Loucy (cell line): ENCODE measurements around the gene COA7.

Experiments
- H2AFZ ChIP-seq: fragments of 200-600 bp; sonication (generic); 2 replicates; pipeline ENCODE4 v1.6.0; 2016; ENCODE audit warnings: antibody characterized with exemption, mild to moderate bottlenecking, low read length, moderate library complexity
- H3F3A ChIP-seq: fragments of 200-600 bp; 2 replicates; pipeline ENCODE4 v1.6.0; 2016; ENCODE audit warnings: antibody characterized with exemption, low read depth, mild to moderate bottlenecking
- H3K27me3 ChIP-seq: fragments of 200-600 bp; sonication (generic); 2 replicates; pipeline ENCODE4 v1.6.1; 2014; ENCODE audit warnings: low read length, mild to moderate bottlenecking; ENCODE audit not compliant: insufficient read depth, poor library complexity, severe bottlenecking
- H3K36me3 ChIP-seq: fragments of 200-600 bp; sonication (generic); 2 replicates; pipeline ENCODE4 v1.6.1; 2016; ENCODE audit warnings: low read length; ENCODE audit not compliant: insufficient read depth
- H3K4me1 ChIP-seq: fragments of 200-600 bp; sonication (generic); 2 replicates; pipeline ENCODE4 v1.5.1; 2014; ENCODE audit warnings: low read length, mild to moderate bottlenecking; ENCODE audit not compliant: insufficient read depth, poor library complexity, severe bottlenecking
- H3K4me2 ChIP-seq: fragments of 200-600 bp; sonication (generic); 2 replicates; pipeline ENCODE4 v1.6.0; 2014; ENCODE audit warnings: antibody characterized with exemption, low read length, low read depth, mild to moderate bottlenecking; ENCODE audit not compliant: poor library complexity, severe bottlenecking
- H3K4me3 ChIP-seq: fragments of 200-600 bp; sonication (generic); 2 replicates; pipeline ENCODE4 v1.5.1; 2014; ENCODE audit warnings: low read length, mild to moderate bottlenecking, mixed read lengths; ENCODE audit not compliant: poor library complexity, severe bottlenecking
- H3K79me2 ChIP-seq: fragments of 200-600 bp; sonication (generic); 2 replicates; pipeline ENCODE4 v1.6.1; 2014; ENCODE audit warnings: low read length; ENCODE audit not compliant: insufficient read depth
- H3K9ac ChIP-seq: fragments of 200-600 bp; sonication (generic); 2 replicates; pipeline ENCODE4 v1.6.0; 2014; ENCODE audit warnings: mild to moderate bottlenecking, low read depth, low read length, moderate library complexity; ENCODE audit not compliant: poor library complexity, severe bottlenecking
- H3K9me2 ChIP-seq: fragments of 200-600 bp; sonication (generic); replicated peaks from 2 replicates; pipeline ENCODE4 v1.6.1; 2016; ENCODE audit warnings: low read depth, low read length, mixed read lengths
- H3K9me3 ChIP-seq: fragments of 200-600 bp; sonication (generic); 2 replicates; pipeline ENCODE4 v1.6.1; 2014; ENCODE audit warnings: mild to moderate bottlenecking, antibody characterized with exemption, low read length, low read depth; ENCODE audit not compliant: insufficient read depth
- H4K20me1 ChIP-seq: fragments of 200-600 bp; sonication (generic); 2 replicates; pipeline ENCODE4 v1.6.0; 2014; ENCODE audit warnings: antibody characterized with exemption, low read length, mild to moderate bottlenecking; ENCODE audit not compliant: insufficient read depth, poor library complexity, severe bottlenecking
- EZH2phosphoT487 ChIP-seq: fragments of 200-600 bp; IDR thresholded peaks from 2 replicates; pipeline ENCODE4 v1.6.1; 2018; ENCODE audit warnings: antibody characterized with exemption, mild to moderate bottlenecking, moderate library complexity, borderline replicate concordance
- TF ChIP-seq, protein P1 (sequence below): fragments of 200-600 bp; sonication (generic); conservative IDR thresholded peaks from 2 replicates; pipeline ENCODE4 v1.5.1; 2014; ENCODE audit warnings: mild to moderate bottlenecking, antibody characterized with exemption, low read length

COA7 gene

DNA sequence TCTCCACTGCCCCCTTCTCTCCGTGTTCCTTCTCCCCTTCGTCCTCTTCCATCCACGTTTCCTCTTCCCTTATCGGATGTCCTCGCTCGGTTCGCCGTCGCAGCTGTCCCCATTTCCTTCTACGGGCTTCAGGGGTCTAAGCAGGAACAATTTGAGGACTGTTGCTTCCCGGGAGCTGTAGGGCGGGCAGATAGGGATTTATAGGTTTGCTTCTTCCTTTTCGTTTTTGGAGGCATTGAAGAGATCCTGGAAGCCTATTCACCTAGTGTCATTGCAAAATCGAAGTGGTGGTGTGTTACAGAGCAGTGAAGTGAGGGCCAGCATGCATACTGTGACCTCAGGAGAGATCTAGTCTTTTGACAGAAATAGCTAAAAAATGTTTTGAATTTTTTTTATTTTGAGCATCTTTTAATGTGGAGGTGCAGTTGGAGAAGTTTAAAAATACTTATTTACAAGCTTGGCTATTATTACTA is 29.0 kb upstream of the COA7 start:
- Histone ChIP-seq H3K9me3 (no peaks in the 10 kb centered on the region), H3K4me1 (peaks cover 31% of the 10 kb centered on the region), H3F3A (no peaks in the 10 kb centered on the region), H2AFZ (no peak overlapping the region; the same call in 1 of the 2 replicates), H3K79me2 (peaks cover 45% of the 10 kb centered on the region), H3K9me2 (no peaks in the 10 kb centered on the region), H3K9ac (peak overlapping the region; percentile 73), H3K4me2 (peak overlapping the region; percentile 89), H3K36me3 (no peaks in the 10 kb centered on the region), H4K20me1 (peaks cover 21% of the 10 kb centered on the region), H3K27me3 (no peaks in the 10 kb centered on the region), H3K4me3 (peak overlapping the region; percentile 73)
- TF ChIP-seq, protein P1, sequence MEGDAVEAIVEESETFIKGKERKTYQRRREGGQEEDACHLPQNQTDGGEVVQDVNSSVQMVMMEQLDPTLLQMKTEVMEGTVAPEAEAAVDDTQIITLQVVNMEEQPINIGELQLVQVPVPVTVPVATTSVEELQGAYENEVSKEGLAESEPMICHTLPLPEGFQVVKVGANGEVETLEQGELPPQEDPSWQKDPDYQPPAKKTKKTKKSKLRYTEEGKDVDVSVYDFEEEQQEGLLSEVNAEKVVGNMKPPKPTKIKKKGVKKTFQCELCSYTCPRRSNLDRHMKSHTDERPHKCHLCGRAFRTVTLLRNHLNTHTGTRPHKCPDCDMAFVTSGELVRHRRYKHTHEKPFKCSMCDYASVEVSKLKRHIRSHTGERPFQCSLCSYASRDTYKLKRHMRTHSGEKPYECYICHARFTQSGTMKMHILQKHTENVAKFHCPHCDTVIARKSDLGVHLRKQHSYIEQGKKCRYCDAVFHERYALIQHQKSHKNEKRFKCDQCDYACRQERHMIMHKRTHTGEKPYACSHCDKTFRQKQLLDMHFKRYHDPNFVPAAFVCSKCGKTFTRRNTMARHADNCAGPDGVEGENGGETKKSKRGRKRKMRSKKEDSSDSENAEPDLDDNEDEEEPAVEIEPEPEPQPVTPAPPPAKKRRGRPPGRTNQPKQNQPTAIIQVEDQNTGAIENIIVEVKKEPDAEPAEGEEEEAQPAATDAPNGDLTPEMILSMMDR: no peak
- no peak for TF ChIP-seq EZH2phosphoT487

DNA sequence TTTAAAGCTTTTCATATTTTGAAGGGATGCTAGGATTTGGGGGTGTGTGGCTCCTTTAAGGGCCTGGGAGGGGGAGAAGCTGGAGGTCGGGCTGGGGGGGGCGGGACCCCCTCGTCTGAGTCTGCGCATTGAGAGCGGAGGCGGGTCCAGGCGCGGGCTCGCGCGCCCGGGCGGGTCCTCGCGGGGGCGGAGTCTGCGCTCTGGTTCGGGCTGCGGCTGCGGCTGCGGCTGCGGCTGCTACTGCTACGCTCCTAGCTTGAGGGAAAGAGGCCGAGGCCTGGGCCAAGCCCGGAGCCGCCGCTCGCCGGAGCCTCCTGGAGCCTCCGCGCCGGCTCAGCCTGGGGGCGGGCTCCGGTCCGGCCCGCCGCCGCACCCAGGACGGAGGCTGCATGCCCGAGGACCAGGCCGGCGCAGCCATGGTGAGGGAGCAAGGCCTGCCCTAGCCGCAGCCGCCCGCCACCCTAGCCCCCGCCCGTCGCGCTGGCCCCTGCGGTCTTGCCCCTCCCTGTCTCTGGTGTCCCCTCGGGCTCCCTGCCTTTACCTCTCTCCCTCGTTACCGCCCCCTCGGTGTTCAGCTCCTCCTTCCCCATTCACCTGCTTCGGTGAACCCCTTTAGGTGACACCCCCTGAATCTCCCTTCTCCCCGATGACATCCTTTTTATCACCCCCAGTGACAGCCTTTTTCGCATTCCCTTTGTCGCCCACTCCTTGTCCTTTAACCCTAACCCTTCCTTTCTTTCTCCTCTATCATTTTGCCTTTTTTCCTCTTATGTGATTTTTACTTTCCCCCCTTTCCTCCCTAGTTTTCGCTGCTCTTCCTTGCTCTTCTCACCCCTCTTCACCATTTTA is 28.3 kb upstream of the COA7 start, which contains the start of gene ZYG11B:
ZYG11B (plus strand) TSS at position 189 of the 849 bp plus-strand sequence; CDS start at position 390, 201 bp downstream.
- H3K4me1 ChIP-seq: peaks cover 31% of the 10 kb centered on the region
- H3K79me2 ChIP-seq: peaks cover 45% of the 10 kb centered on the region
- no peaks in the 10 kb centered on the region for H3K9me2 ChIP-seq
- no peaks in the 10 kb centered on the region for H3F3A ChIP-seq
- peaks cover 21% of the 10 kb centered on the region for H4K20me1 ChIP-seq
- H3K9me3 ChIP-seq: no peaks in the 10 kb centered on the region
- no peaks in the 10 kb centered on the region for H3K36me3 ChIP-seq
- no peaks in the 10 kb centered on the region for H3K27me3 ChIP-seq
- peak within 1 kb of the TSS; percentile 73 for H3K9ac ChIP-seq
- H3K4me2 ChIP-seq: peak within 1 kb of the TSS; percentile 89
- peak within 1 kb of the TSS; percentile 97 for H2AFZ ChIP-seq
- TF ChIP-seq, protein P1: no peak
- no peak for TF ChIP-seq EZH2phosphoT487
- peak within 1 kb of the TSS; percentile 73 for H3K4me3 ChIP-seq

DNA sequence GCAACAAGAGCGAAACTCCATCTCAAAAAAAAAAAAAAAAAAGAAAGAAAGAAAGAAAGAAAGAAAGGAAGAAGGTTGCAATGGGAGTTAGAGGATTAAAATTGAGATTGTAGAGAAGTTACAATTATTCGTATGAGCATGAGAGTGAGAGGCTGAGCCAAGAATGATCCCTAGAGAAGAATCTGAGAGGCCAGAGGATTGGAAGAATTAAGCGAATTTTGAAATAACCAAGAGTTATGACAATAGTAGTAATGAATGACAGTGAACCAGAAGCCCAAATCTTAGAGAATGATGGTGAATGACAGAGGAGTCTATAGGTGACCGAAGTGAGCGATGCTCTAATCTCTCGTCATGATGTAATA is 27.7 kb upstream of the COA7 start:
- Histone ChIP-seq H3K9me3 (no peaks in the 10 kb centered on the region), H3K79me2 (peaks cover 41% of the 10 kb centered on the region), H4K20me1 (peaks cover 21% of the 10 kb centered on the region), H3K27me3 (no peaks in the 10 kb centered on the region), H3K36me3 (no peaks in the 10 kb centered on the region), H3K4me3 (peak overlapping the region; percentile 73), H2AFZ (peak overlapping the region; percentile 97), H3K4me2 (peak overlapping the region; percentile 64), H3K9me2 (no peaks in the 10 kb centered on the region), H3K9ac (peak overlapping the region; percentile 30), H3K4me1 (peaks cover 31% of the 10 kb centered on the region), H3F3A (no peaks in the 10 kb centered on the region)
- TF ChIP-seq, protein P1: no peak
- no peak for TF ChIP-seq EZH2phosphoT487
